Amygdala (tissue), 56 donors: Measurements from ENCODE around the gene SPATA2.
A peak's percentile ranks its signal among the peaks of the same experiment; 100 is the strongest.
"Not testable (repeated sequence)": the region's sequence is repeated elsewhere in the genome, so short reads cannot be mapped to it uniquely, and the experiment has no call there.

ENCODE experiments used
- DNase-seq, 56 donors: peaks; one replicate each; lab custom pipeline; 2025; lab: John Stamatoyannopoulos, UW

The SPATA2 gene, protein sequence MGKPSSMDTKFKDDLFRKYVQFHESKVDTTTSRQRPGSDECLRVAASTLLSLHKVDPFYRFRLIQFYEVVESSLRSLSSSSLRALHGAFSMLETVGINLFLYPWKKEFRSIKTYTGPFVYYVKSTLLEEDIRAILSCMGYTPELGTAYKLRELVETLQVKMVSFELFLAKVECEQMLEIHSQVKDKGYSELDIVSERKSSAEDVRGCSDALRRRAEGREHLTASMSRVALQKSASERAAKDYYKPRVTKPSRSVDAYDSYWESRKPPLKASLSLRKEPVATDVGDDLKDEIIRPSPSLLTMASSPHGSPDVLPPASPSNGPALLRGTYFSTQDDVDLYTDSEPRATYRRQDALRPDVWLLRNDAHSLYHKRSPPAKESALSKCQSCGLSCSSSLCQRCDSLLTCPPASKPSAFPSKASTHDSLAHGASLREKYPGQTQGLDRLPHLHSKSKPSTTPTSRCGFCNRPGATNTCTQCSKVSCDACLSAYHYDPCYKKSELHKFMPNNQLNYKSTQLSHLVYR

DNA sequence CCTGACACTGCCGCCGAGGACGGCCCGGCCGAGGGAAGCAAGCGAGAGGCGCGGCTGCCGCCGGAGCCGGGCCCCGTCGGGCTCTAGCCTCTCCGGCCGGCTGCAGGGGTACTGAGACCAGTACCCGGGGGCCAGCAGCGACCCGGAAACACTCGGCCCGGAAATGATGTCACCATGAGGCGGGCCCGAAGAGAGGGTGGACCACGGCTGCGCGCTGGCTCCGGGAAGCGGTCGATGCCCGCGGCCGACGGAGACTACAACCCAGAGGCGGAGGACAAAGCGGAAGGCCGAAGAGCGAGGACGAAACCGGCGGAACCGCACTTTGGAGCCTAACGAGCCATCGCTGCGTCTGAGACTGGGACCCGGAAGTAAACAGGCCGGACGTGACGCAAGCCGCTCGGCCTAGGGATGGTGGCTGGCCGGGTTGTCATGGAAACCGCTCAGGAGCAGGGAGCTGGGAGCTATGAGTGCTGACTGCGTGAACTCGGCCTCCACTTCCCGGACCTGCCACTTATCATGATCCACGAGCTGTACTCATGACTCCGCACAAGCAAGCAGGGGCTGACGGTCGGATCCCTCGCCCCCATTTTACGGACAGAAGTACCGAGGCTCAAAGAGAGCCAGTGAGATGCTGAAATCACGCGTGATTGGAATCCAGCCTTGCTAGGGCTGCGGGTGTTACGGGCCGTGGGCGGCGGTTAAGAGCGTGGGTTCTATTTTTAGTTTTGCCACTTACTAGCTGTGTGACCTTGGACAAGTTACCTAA lies at the start of gene SPATA2:
Gene SPATA2, minus strand, starts transcription at position 150 of the 766 bp plus-strand sequence. CDS start 7,039 bp downstream, outside the sequence.
- peak; percentile 63 to 99 (median 93) for DNase-seq

DNA sequence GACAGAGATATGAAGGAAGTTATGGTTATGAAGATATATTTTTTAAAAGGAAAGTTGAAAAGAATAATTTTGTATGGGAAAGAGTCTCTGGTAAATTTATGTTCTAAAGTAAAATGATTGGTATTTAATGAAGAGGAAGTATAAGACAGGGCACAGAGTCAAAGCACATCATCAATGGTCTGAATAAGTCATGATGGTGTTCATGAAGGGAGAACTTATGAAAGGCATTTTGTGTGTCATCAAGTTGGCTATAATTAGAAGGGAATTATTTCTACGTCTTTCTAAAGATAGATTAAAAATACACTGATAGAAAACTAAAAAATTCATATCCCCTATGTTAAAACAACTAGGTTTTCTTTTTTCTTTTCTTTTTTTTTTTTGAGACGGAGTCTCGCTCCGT lies 46.1 kb upstream of the SPATA2 start:
- no peak for DNase-seq

DNA sequence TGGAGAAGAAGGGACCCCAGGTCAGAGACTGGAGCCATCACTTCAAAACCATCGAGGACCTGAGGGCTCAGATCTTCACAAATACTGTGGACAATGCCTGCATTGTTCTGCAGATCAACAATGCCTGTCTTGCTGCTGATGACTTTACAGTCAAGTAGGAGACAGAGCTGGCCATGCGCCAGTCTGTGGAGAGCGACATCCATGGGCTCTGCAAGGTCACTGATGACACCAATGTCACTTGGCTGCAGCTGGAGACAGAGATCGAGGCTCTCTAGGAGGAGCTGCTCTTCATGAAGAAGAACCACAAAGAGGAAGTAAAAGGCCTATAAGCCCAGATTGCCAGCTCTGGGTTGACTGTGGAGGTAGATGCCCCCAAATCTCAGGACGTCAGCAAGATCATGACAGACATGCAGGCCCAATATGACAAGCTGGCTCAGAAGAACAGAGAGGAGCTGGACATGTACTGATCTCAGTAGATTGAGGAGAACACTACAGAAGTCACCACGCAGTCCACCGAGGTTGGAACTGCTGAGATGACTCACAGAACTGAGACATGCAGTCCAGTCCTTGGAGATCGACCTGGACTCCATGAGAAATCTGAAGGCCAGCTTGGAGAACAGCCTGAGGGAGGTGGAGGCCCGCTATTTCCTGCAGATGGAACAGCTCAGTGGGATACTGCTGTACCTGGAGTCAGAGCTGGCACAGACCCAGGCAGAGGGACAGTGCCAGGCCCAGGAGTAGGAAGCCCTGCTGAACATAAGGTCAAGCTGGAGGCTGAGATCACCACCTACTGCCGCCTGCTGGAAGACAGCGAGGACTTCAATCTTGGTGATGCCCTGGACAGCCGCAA lies 42.0 kb upstream of the SPATA2 start:
- peak in 50 of 56 donors; percentile 5 to 90 (median 64) for DNase-seq

DNA sequence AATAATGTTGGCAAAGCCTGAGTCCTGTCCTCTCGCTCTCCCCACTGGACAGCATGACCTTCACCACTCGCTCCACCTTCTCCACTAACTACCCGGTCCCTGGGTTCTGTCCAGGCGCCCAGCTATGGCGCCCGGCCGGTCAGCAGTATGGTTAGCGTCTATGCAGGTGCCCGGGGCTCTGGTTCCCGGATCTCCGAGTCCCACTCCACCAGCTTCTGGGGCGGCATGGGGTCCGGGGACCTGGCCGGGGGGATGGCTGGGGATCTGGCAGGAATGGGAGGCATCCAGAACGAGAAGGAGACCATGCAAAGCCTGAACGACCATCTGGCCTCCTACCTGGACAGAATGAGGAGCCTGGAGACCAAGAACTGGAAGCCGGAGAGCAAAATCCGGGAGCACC lies 41.4 kb upstream of the SPATA2 start:
- DNase-seq: no peak

DNA sequence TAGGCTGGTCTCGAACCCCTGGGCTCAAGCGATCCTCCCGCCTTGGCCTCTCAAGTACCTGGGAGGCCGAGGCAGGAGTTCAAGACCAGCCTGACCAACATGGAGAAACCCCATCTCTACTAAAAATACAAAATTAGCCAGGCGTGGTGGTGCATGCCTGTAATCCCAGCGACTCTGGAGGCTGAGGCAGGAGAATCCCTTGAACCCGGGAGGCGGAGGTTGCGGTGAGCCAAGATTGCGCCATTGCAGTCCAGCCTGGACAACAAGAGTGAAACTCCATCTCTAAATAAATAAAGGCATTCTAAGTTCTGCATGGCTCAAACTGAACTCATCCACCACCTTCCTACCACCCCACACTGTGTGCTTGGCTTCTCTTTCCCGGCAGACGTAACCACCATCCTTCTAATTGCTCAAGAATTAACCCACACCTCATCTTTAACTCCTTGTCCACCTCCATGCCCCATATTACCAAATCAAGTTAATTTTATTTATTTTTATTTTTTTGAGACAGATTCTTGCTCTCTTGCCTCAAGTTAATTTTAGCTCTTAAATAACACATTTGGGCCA lies 40.6 kb upstream of the SPATA2 start:
- DNase-seq: not testable (repeated sequence)

DNA sequence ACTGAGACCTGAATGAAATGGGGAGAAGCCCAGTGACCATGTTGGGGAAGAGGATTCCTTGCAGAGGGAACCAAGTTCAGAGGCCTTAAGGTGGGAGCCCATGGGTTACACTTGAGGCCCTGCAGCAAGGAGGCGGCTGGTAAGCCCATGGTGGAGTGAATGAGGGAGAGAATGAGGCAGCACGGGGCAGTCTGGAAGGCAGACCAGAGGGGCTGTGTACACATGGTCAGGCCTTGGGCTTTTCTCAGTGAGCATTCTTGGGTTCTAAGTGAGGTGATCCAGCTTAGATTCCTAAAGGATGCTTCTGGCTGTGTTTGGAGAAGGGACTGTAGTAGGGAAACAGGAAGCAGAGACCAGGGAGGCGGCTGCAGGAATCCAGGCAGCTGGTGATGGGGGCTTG lies 39.8 kb upstream of the SPATA2 start:
- DNase-seq: no peak

DNA sequence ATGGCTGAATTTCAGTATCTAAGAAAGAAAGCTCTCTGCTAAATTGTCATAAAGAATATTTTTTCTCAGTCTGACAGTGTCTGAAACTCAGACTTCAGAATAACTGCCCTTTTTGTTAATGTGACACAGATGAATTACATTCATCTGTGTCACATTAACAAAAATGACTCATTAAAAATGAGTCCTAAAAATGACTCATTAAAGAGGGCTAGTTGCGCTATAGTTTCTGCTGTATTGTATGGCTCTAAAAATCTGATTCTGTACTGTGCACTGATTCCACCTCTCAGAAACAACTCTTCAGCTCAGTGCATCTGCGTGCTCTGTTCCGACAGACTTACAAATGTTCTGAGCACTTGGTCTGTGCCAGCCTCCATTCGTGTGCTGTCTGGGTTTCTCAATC lies 35.8 kb upstream of the SPATA2 start:
- no peak for DNase-seq

DNA sequence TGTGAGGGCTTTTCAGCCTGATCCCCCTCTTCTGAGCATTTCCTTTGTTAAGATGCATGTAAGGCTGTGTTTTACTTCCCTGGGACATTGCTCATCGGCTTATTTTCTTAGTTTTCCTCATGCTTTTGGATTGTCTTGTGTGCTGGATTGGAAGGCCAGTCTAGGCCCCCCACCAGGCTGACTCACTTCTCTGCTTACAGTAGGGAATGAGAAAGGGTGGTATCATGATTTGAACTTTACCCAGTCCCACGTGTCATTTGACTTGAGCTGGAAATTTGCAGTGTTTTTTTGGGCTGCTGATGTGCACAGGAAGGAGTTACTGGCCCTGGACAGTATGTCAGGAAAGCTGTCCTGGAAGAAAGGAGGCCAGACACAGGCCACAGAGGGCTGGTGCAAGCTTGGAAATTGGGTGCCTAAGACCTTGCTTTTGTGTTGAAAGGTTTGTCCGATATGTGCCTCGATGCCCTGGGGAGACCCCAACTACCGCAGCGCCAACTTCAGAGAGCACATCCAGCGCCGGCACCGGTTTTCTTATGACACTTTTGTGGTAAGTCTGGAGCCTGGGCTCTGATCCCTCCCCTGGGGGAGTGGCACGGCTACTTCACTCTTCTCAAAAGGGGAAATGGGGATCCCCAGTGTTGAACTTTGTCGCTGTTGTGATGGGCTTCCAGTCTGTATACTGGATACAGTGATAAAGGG lies 33.6 kb upstream of the SPATA2 start:
- DNase-seq: no peak

DNA sequence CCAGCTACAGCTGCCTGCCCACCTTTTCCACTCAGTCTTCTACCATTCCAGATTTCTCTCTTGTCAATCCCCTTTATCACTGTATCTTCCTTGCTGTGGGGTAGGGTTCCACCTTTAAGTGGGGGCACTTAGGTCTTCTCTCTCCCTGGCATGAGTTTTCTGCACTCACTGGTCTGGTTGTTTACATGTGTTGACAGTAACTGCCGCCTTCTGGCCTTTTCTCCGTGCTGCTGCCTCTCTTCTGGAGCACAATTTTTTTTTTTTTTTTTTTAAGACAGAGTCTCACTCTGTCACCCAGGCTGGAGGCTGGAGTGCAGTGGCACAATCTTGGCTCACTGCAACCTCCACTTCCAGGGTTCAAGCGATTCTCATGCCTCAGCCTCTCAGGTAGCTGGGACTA lies 32.8 kb upstream of the SPATA2 start:
- DNase-seq: no peak

DNA sequence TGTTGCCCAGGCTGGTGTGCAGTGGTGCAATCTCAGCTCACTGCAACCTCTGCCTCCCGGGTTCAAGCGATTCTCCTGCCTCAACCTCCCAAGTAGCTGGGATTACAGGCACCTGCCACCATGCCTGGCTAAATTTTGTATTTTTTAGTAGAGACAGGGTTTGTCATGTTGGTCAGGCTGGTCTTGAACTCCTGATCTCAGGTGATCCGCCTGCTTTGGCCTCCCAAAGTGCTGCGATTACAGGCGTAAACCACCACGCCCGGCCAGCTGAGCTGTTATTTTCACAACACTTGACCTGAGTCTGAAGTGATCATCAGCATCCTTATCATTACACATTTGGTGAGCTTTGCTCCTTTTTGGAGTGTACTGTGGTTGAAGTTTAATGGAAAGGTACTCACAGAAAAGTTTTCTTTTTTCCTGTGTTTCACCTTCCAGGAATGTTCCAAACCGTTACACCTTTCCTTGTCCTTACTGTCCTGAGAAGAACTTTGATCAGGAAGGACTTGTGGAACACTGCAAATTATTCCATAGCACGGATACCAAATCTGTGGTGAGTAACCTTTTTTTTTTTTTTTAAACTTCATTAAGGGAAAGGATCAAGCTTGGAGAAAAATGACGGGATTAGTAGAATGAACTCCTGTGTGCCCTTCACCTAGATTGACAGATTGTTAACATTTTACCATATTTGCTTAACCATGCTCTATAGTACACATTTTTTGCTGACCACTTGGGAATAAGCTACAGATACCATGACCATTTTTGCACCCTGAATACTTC lies 30.6 kb upstream of the SPATA2 start:
- DNase-seq: no peak

DNA sequence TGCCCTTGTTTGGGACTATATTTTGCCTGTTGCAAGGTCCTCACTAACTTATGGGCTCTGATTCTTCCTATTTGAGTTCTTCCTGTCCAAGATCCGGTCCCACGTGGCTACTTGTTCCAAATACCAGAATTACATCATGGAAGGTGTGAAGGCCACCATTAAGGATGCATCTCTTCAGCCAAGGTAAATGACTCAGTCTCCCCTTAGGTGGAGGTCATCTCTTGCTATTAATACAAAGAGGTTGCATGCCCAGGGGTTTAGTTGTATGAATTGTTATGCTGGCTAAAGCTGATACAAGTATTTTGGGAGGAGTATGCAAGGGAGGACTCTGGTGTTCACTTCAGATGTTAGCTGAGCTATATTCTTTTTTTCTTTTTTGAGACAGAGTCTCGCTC lies 30.0 kb upstream of the SPATA2 start:
- DNase-seq: no peak

DNA sequence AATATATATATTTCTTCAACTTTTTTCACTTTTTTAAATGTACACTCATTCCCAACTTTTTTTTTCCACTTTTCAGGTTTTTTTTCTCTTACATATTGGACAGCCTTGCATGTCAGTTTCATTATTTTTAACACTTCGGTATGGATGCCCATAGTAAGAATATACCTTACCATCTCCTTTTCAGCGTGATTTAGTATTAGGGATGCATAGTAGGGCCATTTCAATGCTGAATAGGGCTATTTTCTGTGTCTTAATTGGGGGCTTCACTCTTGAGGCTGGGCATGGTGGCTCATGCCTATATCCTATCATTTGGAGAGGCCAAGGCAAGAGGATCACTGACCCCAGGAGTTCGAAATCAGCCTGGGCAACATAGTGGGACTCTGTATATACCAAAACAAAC lies 27.6 kb upstream of the SPATA2 start:
- DNase-seq: no peak

DNA sequence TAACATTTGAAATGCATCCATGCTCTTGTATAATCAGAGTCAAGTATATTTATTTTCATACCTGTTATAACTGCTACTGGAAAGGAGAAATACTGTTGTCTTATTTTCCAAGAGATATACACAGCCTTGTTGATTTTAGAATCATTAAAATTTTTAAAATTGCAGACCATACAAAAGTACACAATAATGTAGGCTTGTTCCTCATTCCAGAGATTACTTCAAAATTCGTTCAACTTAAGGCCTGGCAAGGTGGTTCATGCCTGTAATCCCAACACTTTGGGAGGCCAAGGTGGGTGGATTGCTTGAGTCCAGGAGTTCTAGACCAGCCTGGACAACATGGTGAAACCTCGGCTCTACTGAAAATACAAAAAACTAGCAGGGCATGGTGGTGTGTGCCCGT lies 27.0 kb upstream of the SPATA2 start:
- DNase-seq: no peak

DNA sequence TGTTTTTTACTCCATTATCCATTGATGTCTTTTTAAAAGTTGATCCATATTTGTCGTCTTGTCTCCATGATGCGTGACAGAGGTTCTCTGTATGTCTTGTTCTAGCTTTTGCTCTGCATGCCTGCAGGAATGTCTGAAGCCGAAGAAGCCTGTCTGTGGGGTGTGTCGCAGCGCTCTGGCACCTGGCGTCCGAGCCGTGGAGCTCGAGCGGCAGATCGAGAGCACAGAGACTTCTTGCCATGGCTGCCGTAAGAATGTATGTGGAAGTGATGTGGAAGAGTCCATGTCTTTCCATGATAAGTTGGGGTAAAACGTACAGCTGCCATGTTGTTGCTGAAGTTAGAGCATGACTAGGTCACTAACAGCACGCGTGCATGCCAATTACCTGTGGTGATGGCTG lies 26.1 kb upstream of the SPATA2 start:
- DNase-seq: no peak

DNA sequence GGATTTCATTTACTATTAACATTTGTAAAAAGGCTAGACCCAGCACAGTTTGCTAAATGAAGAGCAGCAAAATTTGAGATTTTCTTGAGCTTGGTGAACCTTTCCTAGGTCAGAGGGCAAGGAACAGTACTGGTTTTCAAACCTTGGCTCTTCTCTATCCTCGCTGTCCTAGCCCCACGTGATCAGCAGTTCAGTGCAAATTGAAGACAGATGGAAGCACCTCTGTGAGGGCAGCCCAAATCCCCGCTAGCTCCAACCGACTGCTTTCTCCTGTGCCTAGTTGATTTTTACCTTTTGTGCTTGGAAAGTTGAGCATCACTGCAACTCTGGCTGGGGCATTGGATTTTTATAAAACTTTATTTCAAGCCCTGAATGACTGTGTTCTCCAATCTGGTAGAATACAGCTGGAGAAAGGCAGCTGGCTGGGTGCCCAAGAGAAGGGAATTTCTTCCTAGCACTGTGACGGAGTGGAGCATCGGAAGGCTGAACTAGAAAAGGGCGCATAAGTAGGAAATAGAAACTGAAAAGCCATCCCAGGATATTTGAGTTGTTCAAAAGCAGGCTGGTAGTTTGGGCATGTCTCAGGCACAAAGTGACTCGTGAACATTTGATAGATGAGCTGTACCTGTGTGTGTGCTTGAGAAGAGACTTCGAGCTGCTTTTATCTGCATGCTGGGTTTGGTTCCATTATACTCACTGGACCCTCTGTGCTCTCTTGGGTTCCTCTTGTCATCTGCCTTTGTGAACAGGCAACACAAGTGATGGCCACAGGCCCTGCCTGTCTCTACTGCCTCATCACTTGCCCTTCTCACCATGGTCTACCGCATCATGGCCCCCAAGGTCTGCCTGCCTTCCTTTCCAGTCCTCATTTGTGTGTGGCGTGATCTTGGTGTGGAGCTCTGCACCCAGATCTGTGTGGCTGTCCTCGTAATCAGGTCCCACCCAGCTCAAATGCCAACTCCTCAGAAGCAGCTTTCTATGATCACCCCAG lies 23.1 kb upstream of the SPATA2 start:
- peak in 23 of 56 donors; percentile 4 to 61 (median 15) for DNase-seq

DNA sequence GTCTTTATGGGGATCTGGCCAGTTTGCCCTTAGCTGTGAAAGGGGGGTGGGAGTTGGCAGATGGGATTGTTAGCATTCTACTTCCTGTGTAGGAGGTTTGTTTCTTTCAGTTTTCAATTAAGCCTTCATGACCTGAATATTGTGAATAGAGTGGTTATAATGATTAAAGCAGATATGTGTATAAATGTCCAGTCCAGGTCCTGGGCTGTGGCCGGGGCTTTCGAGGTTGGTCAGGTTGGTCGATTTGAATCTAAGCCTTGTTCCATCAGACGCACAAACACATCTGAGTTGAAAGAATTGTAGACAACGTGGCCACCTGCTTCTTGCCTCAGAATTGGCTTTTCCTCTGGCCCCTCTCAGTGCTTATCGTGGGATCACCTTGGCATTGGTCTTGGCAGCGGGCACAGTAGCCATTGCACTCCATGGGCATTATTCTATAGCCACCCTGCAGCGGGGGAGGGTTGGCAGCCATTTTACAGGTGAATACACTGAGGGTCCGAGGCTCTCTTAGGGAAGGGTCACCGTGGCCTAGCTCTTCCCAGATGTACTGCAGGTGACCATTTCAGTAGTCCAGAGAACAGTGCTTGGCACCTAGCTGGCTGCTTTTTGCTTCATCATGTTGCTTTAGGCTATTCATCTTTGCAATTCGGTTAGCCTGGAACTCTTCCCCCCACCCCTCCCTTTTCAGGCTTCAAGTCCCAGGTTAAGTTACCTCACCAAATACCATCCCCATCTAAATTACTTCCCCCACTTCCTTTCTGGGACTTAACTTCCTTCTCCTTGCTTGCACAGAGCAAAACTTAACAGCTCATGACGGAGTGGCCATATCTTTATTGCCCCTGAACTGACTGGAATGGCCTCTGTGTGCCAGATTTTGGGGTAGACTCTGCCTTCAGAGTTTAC lies 21.9 kb upstream of the SPATA2 start:
- peak in 1 of 56 donors; percentile 54 for DNase-seq
